Panc1 (cell line): ENCODE data around the gene PLCXD1. TPM values are rescaled to one million over a fixed set of nuclear protein-coding genes. Genes with fewer than 3 reads are reported as not detected.
"Not testable (repeated sequence)": the region's sequence is repeated elsewhere in the genome, so short reads cannot be mapped to it uniquely, and the experiment has no call there.

Experiments
- ATAC-seq: fragments of 200-7000 bp; cut with Tn5 transposase; 2 replicates; pipeline ENCODE4 v1.9.1; 2020; ENCODE audit warnings: mild to moderate bottlenecking, moderate library complexity
- BruUV-seq: library from RNA; stranded (reverse); fragments of 400-500 nt; replicated peaks from 2 replicates; lab custom pipeline; 2021; lab: Mats Ljungman, UMichigan
- CTCF ChIA-PET: fragments of 300-600 bp; sonication (Branson Sonifier 250); formaldehyde crosslinking; loops from one replicate; lab custom pipeline; 2022; ENCODE audit warnings: antibody characterized with exemption; lab: Charles Lee
- POLR2A ChIA-PET: fragments of 300-600 bp; sonication (Branson Sonifier 250); formaldehyde crosslinking; loops from one replicate; lab custom pipeline; 2022; ENCODE audit warnings: antibody characterized with exemption; lab: Charles Lee
- DNase-seq: peaks from one replicate; pipeline ENCODE4 v3.0.0-alpha.2; 2010; ENCODE audit warnings: low read depth, low spot score
- H3K27ac ChIP-seq: 2 replicates; pipeline ENCODE4 v1.5.1; 2011; ENCODE audit warnings: mild to moderate bottlenecking, low read length, inconsistent platforms
- H3K27me3 ChIP-seq: fragments of 200-500 bp; sonication (Bioruptor generic); 2 replicates; pipeline ENCODE4 v1.6.0; 2014; ENCODE audit warnings: low read length, inconsistent platforms; ENCODE audit not compliant: control insufficient read depth, insufficient read depth
- H3K36me3 ChIP-seq: fragments of 200-500 bp; sonication (Bioruptor generic); 2 replicates; pipeline ENCODE4 v1.5.1; 2014; ENCODE audit warnings: inconsistent platforms, mild to moderate bottlenecking, low read length, moderate library complexity; ENCODE audit not compliant: control insufficient read depth, insufficient read depth
- H3K4me1 ChIP-seq: 2 replicates; pipeline ENCODE4 v1.5.1; 2011; ENCODE audit warnings: inconsistent platforms, mild to moderate bottlenecking, low read length, moderate library complexity; ENCODE audit not compliant: control insufficient read depth, insufficient read depth
- H3K4me3 ChIP-seq, 2 experiments: 2 replicates each; pipeline ENCODE4 v1.5.1; 2011 to 2012; ENCODE audit warnings: low read depth in 2 of 2, low read length in 2 of 2, mild to moderate bottlenecking in 2 of 2, inconsistent platforms in 1 of 2, moderate library complexity in 1 of 2
- H3K9me3 ChIP-seq: fragments of 200-500 bp; sonication (Bioruptor generic); 2 replicates; pipeline ENCODE4 v1.5.1; 2014; ENCODE audit warnings: low read depth, mild to moderate bottlenecking, inconsistent platforms, low read length, moderate library complexity; ENCODE audit not compliant: control insufficient read depth, insufficient read depth
- POLR2AphosphoS5 ChIP-seq: IDR thresholded peaks from 2 replicates; pipeline ENCODE4 v1.6.1; 2012; ENCODE audit warnings: mild to moderate bottlenecking, low read depth, low read length, moderate library complexity
- SIN3A ChIP-seq: IDR thresholded peaks from 2 replicates; pipeline ENCODE4 v1.6.1; 2012; ENCODE audit warnings: low read depth, mild to moderate bottlenecking, low read length, moderate library complexity, borderline replicate concordance; ENCODE audit not compliant: insufficient read depth
- TCF7L2 ChIP-seq: IDR thresholded peaks from 2 replicates; pipeline ENCODE4 v1.6.1; 2011; ENCODE audit warnings: mild to moderate bottlenecking, low read depth, low read length, inconsistent platforms
- in situ Hi-C: cut with HindIII; loops from 2 replicates; pipeline ENCODE4 v1.10.0; 2016; ENCODE audit warnings: low sequenced_read_pairs, low pct_unique_long_range_greater_than_20kb
- intact Hi-C: fragments of 100-400 bp; cut with micrococcal nuclease; formaldehyde crosslinking; loops from one replicate; pipeline ENCODE4 v1.10.0; 2022; ENCODE audit not compliant: unreplicated experiment
- total RNA-seq: library from RNA; stranded (reverse); gene quantifications from one replicate; pipeline ENCODE4 v1.2.1, GENCODE V29; 2021; ENCODE audit not compliant: unreplicated experiment
- TF ChIP-seq, protein P1 (sequence below), 2 experiments: IDR thresholded peaks; 2 replicates each; pipeline ENCODE4 v1.6.1; 2011 to 2012; ENCODE audit warnings: low read depth in 2 of 2, control low read depth in 1 of 2, low read length in 1 of 2, mild to moderate bottlenecking in 1 of 2, moderate library complexity in 1 of 2; ENCODE audit not compliant: insufficient read depth in 1 of 2
- TF ChIP-seq, protein P2 (sequence below): fragments of 450-650 bp; IDR thresholded peaks from 2 replicates; pipeline ENCODE4 v1.5.1; 2017; ENCODE audit warnings: mild to moderate bottlenecking

PLCXD1 gene
- total RNA-seq, 1 experiment from 2014 or later: 54.9 TPM

GRCh38 chrX:262381-262909, 18.7 kb upstream of the PLCXD1 start:
- Histone ChIP-seq H3K9me3 (no peaks in the 10 kb centered on the region), H3K27ac (no peak overlapping the region), H3K4me1 (no peaks in the 10 kb centered on the region), H3K36me3 (no peaks in the 10 kb centered on the region), H3K27me3 (no peaks in the 10 kb centered on the region), H3K4me3 (no peak overlapping the region)
- TF ChIP-seq POLR2AphosphoS5 (no peak), SIN3A (no peak), TCF7L2 (no peak)
- TF ChIP-seq, protein P1, sequence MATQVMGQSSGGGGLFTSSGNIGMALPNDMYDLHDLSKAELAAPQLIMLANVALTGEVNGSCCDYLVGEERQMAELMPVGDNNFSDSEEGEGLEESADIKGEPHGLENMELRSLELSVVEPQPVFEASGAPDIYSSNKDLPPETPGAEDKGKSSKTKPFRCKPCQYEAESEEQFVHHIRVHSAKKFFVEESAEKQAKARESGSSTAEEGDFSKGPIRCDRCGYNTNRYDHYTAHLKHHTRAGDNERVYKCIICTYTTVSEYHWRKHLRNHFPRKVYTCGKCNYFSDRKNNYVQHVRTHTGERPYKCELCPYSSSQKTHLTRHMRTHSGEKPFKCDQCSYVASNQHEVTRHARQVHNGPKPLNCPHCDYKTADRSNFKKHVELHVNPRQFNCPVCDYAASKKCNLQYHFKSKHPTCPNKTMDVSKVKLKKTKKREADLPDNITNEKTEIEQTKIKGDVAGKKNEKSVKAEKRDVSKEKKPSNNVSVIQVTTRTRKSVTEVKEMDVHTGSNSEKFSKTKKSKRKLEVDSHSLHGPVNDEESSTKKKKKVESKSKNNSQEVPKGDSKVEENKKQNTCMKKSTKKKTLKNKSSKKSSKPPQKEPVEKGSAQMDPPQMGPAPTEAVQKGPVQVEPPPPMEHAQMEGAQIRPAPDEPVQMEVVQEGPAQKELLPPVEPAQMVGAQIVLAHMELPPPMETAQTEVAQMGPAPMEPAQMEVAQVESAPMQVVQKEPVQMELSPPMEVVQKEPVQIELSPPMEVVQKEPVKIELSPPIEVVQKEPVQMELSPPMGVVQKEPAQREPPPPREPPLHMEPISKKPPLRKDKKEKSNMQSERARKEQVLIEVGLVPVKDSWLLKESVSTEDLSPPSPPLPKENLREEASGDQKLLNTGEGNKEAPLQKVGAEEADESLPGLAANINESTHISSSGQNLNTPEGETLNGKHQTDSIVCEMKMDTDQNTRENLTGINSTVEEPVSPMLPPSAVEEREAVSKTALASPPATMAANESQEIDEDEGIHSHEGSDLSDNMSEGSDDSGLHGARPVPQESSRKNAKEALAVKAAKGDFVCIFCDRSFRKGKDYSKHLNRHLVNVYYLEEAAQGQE (IDR thresholded peaks at IDR 0.05; ENCODE audit: insufficient read depth in 1 of 2, low read depth in 2 of 2, low read length in 1 of 2): no peak
- TF ChIP-seq, protein P2, sequence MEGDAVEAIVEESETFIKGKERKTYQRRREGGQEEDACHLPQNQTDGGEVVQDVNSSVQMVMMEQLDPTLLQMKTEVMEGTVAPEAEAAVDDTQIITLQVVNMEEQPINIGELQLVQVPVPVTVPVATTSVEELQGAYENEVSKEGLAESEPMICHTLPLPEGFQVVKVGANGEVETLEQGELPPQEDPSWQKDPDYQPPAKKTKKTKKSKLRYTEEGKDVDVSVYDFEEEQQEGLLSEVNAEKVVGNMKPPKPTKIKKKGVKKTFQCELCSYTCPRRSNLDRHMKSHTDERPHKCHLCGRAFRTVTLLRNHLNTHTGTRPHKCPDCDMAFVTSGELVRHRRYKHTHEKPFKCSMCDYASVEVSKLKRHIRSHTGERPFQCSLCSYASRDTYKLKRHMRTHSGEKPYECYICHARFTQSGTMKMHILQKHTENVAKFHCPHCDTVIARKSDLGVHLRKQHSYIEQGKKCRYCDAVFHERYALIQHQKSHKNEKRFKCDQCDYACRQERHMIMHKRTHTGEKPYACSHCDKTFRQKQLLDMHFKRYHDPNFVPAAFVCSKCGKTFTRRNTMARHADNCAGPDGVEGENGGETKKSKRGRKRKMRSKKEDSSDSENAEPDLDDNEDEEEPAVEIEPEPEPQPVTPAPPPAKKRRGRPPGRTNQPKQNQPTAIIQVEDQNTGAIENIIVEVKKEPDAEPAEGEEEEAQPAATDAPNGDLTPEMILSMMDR: no peak
- intact Hi-C loops: no loop called here
- in situ Hi-C loops: no loop called here
- no peak for ATAC-seq
- BruUV-seq: no TSS peak
- ChIA-PET POLR2A (no interaction called here), CTCF (no interaction called here)
- no peak for DNase-seq

DNA sequence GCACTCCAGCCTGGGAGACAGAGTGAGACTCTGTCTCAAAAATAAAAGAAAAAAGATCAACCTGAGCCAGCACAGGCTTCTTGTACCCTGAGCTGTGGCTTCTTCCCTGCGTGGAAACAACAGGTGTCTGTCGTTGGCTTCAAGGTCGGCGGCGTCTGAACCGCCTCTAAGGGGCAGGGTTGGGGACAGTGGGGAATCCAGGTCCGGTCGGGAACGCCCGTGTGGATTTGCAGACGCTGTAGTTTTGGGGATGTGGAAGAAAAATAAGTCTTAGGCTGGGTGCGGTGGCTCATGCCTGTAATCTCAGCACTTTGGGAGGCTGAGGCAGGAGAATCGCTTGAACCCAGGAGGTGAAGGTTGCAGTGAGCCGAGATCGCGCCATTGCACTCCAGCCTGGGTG, 17.2 kb upstream of the PLCXD1 start:
- BruUV-seq, H3K36me3 ChIP-seq, H3K4me1 ChIP-seq, H3K27me3 ChIP-seq, CTCF ChIA-PET, H3K9me3 ChIP-seq, intact Hi-C loops, POLR2A ChIA-PET, DNase-seq, H3K27ac ChIP-seq, in situ Hi-C loops, H3K4me3 ChIP-seq, ATAC-seq: not testable (repeated sequence)

DNA sequence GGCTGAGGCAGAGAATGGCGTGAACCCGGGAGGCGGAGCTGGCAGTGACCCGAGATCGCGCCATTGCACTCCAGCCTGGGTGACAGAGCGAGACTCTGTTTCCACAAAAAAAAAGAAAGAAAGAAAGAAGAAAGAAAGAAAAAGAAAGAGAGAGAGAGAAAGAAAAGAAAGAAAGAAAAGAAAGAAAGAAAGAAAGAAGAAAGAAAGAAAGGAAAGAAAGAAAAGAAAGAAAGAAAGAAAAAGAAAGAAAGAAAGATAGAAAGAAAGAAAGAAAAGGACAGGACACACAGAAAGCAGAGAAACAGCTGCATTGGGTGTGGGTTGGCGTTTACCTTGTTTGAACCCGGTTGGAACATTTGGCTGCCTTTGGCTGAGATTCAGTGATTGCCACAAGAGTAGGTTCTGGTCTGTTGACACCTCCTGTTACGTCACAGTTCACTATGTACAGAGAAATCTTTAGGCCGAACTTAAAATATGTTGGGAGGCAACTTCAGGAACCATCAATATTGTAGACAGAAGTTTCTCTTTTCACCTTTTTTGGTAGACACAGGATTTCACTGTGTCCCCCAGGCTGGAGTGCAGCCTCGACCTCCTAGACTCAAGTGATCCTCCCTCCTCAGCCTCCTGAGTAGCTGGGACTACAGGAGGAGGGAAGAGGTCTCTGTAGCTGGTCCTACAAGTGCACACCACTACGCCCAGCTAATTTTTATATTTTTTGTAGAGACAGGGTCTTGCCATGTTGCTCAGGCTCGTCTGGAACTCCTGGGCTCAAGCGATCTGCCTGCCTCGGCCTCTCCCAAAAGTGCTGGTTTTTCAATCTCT, 16.3 kb upstream of the PLCXD1 start:
- Histone ChIP-seq H3K27me3 (no peaks in the 10 kb centered on the region), H3K27ac (no peak overlapping the region), H3K4me1 (no peaks in the 10 kb centered on the region), H3K4me3 (no peak overlapping the region), H3K9me3 (no peaks in the 10 kb centered on the region), H3K36me3 (no peaks in the 10 kb centered on the region)
- ChIA-PET CTCF (no interaction called here), POLR2A (no interaction called here)
- BruUV-seq: no TSS peak
- in situ Hi-C loops: no loop called here
- ATAC-seq: no peak
- no peak for DNase-seq
- TF ChIP-seq SIN3A: no peak
- intact Hi-C loops: no loop called here
